Activated T-helper 17 cell treated with anti-CD3 and anti-CD28 coated beads, Interleukin-2, amount 50 U/mL, for 72 hours (primary cell): ENCODE measurements around the gene GSK3A. TPM values are rescaled to one million over a fixed set of nuclear protein-coding genes. Genes with fewer than 3 reads are reported as not detected.
A peak's percentile ranks its signal among the peaks of the same experiment; 100 is the strongest.

Source experiments
- ATAC-seq: fragments of 150-1000 bp; cut with Tn5 transposase; replicated peaks from 2 replicates; pipeline ENCODE4 v1.10.0; 2021; ENCODE audit warnings: mild to moderate bottlenecking, moderate library complexity
- H3K27ac Mint-ChIP-seq: one replicate; pipeline ENCODE4 v1.8.0; 2022; ENCODE audit warnings: mixed read lengths
- H3K27me3 Mint-ChIP-seq: one replicate; pipeline ENCODE4 v1.8.0; 2022; ENCODE audit warnings: mixed read lengths
- H3K36me3 Mint-ChIP-seq: one replicate; pipeline ENCODE4 v1.8.0; 2022; ENCODE audit warnings: low read depth, mild to moderate bottlenecking, mixed read lengths
- H3K4me1 Mint-ChIP-seq: one replicate; pipeline ENCODE4 v1.8.0; 2022; ENCODE audit warnings: mixed read lengths
- H3K4me3 Mint-ChIP-seq: one replicate; pipeline ENCODE4 v1.8.0; 2022; ENCODE audit warnings: mild to moderate bottlenecking, mixed read lengths
- H3K9me3 Mint-ChIP-seq: one replicate; pipeline ENCODE4 v1.8.0; 2022; ENCODE audit warnings: mixed read lengths
- total RNA-seq, 2 donors: library from RNA; stranded (reverse); gene quantifications; one replicate each; pipeline ENCODE4 v1.2.3, GENCODE V29; 2022

The GSK3A gene
- 10 to 100 TPM; 30.3 to 47.2 TPM for total RNA-seq

DNA sequence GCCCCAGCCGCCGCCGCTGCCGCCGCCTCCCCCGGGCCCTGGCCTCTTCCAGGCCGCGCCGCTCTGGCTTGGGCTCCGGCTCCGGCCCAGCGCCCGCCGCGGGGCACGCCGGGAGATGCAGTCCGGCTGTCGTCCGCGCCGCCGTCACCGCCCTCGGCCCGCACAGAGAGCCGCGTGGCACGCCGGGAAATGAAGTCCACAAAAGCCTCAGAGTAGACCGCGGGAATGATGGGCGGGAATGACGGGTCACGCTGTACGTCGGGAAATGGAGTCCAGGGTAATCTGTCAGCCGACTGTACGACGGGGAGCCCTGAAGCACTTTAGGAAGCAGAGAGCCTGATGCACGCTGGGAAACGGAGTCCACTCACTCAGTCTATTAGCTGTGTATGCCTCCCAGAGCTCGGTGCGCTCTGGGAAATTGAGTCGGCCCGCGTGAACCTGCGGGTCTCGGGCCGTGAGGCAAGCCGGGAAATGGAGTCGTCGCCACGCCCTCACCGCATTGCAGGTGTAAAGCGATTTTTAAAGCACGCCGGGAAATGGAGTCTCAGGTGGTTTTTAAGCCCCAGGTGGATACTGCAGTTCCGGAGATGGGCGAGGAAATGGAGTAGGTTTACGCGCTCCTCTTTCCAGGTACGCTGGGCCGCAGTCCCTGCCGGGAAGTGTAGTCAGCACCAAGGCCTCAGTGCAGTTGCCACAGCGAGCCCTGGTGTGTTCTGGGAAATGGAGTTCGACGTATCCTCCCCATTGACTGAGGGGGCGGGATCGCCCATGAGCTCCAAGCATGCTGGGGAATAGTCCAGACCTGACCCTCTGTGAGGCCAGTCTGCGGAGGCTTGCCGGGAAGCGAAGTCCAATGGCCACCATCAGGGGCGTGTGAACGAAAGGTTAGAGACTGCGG, at the start of gene GSK3A:
TSS of gene GSK3A (minus strand) at position 91 of the 898 bp plus-strand sequence. CDS start 137 bp downstream, outside the sequence.
- H3K4me1 Mint-ChIP-seq: peaks cover 23% of the 10 kb centered on the region
- H3K27ac Mint-ChIP-seq: peak within 1 kb of the TSS; percentile 93
- peaks cover 39% of the 10 kb centered on the region for H3K36me3 Mint-ChIP-seq
- no peaks in the 10 kb centered on the region for H3K9me3 Mint-ChIP-seq
- H3K27me3 Mint-ChIP-seq: no peaks in the 10 kb centered on the region
- H3K4me3 Mint-ChIP-seq: peak within 1 kb of the TSS; percentile 92
- peak; percentile 80 for ATAC-seq

DNA sequence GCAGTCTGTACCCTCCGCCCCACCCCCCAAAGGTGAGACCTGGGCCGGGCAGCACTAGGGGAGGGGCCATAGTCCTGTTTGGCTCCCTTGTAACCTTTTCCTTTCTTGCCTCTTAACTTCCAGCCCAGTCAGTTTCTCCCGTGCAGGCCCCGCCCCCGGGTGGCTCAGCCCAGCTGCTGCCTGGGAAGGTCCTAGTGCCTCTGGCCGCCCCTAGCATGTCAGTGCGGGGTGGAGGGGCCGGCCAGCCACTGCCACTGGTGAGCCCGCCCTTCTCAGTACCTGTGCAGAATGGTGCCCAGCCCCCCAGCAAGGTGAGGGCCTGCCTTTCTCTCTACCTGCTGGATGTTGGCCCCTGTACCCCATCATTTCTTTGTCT, 49.0 kb upstream of the GSK3A start:
- peaks cover 7% of the 10 kb centered on the region for H3K4me1 Mint-ChIP-seq
- no peaks in the 10 kb centered on the region for H3K9me3 Mint-ChIP-seq
- H3K27me3 Mint-ChIP-seq: no peaks in the 10 kb centered on the region
- H3K36me3 Mint-ChIP-seq: peaks cover 83% of the 10 kb centered on the region
- H3K4me3 Mint-ChIP-seq: no peak overlapping the region
- ATAC-seq: no peak
- H3K27ac Mint-ChIP-seq: no peak overlapping the region

DNA sequence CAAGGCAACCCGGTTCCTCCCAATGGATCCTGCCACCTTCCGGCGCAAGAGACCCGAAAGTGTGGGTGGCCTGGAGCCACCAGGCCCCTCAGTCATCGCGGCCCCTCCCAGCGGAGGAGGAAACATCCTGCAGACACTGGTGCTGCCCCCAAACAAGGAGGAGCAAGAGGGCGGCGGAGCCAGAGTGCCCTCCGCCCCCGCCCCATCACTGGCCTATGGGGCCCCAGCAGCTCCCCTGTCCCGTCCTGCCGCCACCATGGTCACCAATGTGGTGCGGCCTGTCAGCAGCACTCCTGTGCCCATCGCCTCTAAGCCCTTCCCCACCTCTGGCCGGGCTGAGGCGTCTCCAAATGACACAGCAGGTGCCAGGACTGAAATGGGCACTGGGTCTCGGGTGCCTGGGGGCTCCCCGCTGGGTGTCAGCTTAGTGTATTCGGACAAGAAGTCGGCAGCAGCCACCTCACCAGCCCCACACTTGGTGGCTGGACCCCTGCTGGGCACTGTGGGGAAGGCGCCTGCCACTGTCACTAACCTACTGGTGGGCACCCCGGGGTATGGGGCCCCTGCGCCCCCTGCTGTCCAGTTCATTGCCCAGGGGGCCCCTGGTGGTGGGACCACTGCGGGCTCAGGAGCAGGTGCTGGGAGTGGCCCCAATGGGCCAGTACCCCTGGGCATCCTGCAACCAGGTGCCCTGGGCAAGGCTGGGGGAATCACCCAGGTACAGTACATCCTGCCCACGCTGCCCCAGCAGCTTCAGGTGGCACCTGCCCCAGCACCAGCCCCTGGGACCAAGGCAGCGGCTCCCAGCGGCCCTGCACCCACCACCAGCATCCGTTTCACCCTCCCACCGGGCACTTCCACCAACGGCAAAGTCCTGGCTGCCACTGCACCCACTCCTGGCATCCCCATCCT, 48.4 kb upstream of the GSK3A start:
- peak; percentile 38 for ATAC-seq
- H3K36me3 Mint-ChIP-seq: peaks cover 83% of the 10 kb centered on the region
- H3K9me3 Mint-ChIP-seq: no peaks in the 10 kb centered on the region
- no peak overlapping the region for H3K4me3 Mint-ChIP-seq
- H3K27me3 Mint-ChIP-seq: no peaks in the 10 kb centered on the region
- H3K27ac Mint-ChIP-seq: no peak overlapping the region
- H3K4me1 Mint-ChIP-seq: peaks cover 11% of the 10 kb centered on the region

DNA sequence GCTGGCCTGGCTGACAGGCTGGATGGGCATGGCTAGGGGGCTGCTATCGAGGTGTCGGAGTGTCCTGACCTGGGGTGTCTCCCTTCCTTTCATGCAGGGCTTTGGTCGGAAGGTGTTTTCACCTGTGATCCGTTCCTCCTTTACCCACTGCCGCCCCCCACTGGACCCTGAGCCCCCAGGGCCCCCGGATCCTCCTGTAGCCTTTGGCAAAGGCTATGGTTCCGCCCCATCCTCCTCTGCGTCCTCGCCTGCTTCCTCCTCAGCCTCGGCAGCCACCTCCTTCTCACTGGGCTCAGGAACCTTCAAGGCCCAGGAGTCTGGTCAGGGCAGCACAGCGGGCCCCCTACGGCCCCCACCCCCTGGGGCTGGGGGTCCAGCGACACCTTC, 47.7 kb upstream of the GSK3A start:
- Mint-ChIP-seq H3K4me3 (no peak overlapping the region), H3K36me3 (peaks cover 85% of the 10 kb centered on the region), H3K4me1 (peaks cover 13% of the 10 kb centered on the region), H3K9me3 (no peaks in the 10 kb centered on the region), H3K27me3 (no peaks in the 10 kb centered on the region), H3K27ac (no peak overlapping the region)
- ATAC-seq: no peak

DNA sequence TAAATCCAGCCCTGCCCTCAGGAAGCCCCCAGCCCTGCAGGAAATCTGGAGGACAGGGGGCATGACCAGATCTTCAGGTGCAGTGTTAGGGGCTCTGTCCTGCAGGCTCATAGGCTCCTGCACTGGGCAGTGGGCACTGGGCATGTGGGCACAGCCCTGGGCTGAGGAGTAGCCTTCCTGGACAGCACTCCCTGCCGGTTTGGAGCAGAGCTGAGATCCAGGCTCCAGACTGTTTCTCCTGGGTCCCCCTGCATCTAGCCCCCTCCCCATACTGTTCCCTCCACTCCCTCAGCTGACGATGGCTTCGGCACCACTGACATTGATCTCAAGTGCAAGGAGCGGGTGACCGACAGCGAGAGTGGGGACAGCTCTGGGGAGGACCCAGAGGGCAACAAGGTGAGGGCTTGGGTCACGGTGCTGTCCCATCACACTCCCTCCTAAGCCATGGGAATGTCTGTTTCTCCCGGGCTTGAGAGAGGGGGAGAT, 47.2 kb upstream of the GSK3A start:
- Mint-ChIP-seq H3K4me3 (no peak overlapping the region), H3K27ac (no peak overlapping the region), H3K9me3 (no peaks in the 10 kb centered on the region), H3K4me1 (peaks cover 18% of the 10 kb centered on the region), H3K27me3 (no peaks in the 10 kb centered on the region), H3K36me3 (peaks cover 89% of the 10 kb centered on the region)
- ATAC-seq: no peak

DNA sequence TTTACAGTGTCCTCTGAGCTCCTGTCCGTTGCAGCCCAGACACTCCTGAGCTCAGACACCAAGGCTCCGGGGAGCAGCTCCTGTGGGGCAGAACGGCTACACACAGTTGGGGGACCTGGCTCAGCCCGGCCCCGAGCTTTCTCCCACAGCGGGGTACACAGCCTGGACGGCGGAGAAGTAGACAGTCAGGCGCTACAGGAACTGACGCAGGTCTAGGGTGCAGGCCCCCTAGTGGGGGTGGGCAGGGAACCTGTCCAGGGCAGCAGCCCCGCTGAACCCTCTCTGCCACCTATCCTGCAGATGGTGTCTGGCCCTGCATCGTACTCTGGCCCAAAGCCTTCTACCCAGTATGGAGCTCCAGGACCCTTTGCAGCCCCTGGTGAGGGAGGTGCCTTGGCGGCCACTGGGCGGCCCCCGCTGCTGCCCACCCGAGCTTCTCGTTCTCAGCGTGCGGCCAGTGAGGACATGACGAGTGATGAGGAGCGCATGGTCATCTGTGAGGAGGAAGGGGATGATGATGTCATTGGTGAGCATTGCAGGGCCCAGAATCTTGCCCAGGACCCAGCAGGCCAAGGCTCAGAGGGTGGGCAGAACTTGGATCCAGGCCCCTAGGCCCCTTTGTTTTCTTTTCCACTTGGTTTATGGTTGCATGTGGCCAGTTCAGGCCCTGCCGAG, 46.6 kb upstream of the GSK3A start:
- Mint-ChIP-seq H3K27ac (no peak overlapping the region), H3K4me1 (peaks cover 19% of the 10 kb centered on the region), H3K4me3 (no peak overlapping the region), H3K27me3 (no peaks in the 10 kb centered on the region), H3K36me3 (peaks cover 84% of the 10 kb centered on the region), H3K9me3 (no peaks in the 10 kb centered on the region)
- ATAC-seq: no peak

DNA sequence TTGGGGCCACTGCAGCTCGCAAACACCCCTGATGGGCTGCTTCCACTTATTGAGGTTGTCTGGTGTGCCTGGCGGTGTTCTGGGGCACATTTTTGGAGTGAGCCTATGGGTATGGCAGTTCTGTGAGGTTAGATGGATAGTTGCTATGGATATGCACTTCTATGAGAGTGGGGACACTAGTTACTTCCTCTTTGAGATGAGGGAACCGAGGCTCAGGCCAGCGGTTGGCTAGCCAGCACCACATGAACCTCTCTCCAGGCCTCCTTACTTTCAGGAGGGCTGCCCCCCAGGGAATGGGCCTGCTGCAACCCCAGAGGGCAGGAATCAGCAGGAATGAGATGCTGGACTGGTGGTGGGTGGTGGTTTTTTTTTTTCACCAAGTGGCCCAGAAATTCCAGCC, 46.0 kb upstream of the GSK3A start:
- ATAC-seq: no peak
- Mint-ChIP-seq H3K4me3 (no peak overlapping the region), H3K4me1 (peaks cover 19% of the 10 kb centered on the region), H3K36me3 (peaks cover 78% of the 10 kb centered on the region), H3K27ac (no peak overlapping the region), H3K9me3 (no peaks in the 10 kb centered on the region), H3K27me3 (no peaks in the 10 kb centered on the region)

DNA sequence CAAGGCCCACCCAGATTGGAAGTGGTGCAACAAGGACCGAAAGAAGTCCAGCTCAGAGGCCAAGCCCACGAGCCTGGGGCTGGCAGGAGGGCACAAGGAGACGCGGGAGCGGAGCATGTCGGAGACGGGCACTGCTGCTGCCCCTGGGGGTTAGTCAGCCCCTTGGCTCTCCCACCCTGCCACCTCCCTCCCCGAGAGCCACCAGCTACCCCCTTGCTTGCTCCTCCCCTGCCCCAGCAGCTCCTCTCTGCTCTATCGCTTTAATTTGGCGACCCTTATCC, 45.4 kb upstream of the GSK3A start:
- H3K27me3 Mint-ChIP-seq: no peaks in the 10 kb centered on the region
- H3K36me3 Mint-ChIP-seq: peaks cover 74% of the 10 kb centered on the region
- H3K4me3 Mint-ChIP-seq: no peak overlapping the region
- no peak for ATAC-seq
- no peak overlapping the region for H3K27ac Mint-ChIP-seq
- no peaks in the 10 kb centered on the region for H3K9me3 Mint-ChIP-seq
- peaks cover 19% of the 10 kb centered on the region for H3K4me1 Mint-ChIP-seq

DNA sequence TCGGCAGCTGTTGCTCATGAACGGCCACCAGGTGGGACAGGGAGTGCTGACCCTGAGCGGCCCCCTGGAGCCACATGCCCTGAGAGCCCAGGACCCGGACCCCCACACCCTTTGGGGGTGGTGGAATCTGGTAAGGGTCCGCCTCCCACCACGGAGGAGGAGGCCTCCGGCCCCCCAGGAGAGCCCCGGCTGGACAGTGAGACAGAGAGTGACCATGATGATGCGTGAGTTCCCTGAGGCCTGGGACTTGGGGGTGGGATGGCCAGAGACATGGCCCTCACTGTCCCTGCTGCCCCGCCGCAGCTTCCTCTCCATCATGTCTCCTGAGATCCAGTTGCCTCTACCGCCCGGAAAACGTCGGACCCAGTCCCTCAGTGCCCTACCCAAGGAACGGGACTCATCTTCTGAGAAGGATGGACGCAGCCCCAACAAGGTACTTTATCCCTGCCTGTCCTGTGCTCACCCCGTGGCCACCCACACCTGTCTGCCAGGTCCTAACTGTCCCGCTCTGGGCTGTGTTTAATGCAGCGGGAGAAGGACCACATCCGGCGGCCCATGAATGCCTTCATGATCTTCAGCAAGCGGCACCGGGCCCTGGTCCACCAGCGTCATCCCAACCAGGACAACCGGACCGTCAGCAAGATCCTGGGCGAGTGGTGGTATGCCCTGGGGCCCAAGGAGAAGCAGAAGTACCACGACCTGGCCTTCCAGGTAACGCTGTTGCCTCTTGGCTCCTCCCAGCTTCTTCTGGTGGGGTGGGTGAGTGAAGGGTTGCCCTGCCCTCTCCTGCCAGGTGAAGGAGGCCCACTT, 44.8 kb upstream of the GSK3A start:
- Mint-ChIP-seq H3K27me3 (no peaks in the 10 kb centered on the region), H3K4me1 (peaks cover 23% of the 10 kb centered on the region), H3K36me3 (peaks cover 69% of the 10 kb centered on the region), H3K9me3 (no peaks in the 10 kb centered on the region), H3K4me3 (no peak overlapping the region), H3K27ac (no peak overlapping the region)
- ATAC-seq: no peak

DNA sequence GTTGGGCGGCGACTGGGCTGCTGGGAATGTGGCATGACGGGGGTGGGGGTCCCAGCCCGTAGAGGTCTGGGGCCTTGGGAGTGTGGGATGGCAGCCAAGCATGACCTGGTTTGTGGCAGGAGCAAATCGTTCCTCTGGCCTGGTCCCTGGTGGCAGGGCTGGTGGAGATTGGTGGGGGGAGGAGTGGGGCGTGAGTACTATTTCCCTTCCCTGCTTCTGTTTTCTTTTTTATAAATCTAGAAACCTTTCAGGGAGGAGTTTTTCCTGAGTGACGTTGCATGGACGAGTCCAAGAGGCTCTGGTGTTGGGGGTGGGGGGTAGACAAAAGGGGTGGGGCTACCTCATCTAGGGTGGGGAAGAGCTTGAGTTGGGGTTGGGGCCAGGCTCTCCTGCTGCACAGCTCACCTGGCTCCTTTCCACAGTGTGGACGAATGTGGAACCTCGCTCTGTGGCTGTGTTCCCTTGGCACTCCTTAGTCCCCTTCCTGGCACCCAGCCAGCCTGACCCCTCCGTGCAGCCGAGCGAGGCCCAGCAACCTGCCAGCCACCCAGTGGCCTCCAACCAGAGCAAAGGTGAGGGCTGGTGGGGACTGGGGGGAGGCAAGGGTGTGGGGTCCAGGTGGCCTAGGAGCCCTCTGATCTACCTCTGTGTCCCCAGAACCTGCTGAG, 44.1 kb upstream of the GSK3A start:
- Mint-ChIP-seq H3K36me3 (peaks cover 61% of the 10 kb centered on the region), H3K27me3 (no peaks in the 10 kb centered on the region), H3K9me3 (no peaks in the 10 kb centered on the region), H3K27ac (peak overlapping the region; percentile 70), H3K4me1 (peaks cover 23% of the 10 kb centered on the region), H3K4me3 (peak overlapping the region; percentile 96)
- ATAC-seq: no peak

DNA sequence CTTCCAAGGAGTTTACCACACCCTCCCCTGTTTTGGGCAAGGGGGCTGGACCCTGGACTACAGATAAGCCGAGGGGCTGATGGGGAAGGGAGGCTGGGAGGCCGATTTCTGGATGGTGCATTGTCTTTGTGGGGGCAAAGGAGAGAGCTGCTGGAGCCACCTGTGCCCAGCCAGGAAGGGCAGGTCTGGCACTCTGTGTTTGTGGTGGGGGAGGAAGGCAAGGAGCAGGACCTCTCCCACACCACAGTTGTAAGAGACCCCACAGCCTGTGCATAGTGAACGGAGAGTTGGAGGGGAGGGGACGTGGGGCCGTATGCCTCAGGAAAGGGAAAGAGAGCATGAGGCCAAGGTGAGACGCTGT, 43.6 kb upstream of the GSK3A start:
- peak overlapping the region; percentile 70 for H3K27ac Mint-ChIP-seq
- H3K9me3 Mint-ChIP-seq: no peaks in the 10 kb centered on the region
- ATAC-seq: no peak
- H3K4me3 Mint-ChIP-seq: peak overlapping the region; percentile 96
- H3K27me3 Mint-ChIP-seq: no peaks in the 10 kb centered on the region
- peaks cover 56% of the 10 kb centered on the region for H3K36me3 Mint-ChIP-seq
- peaks cover 22% of the 10 kb centered on the region for H3K4me1 Mint-ChIP-seq

DNA sequence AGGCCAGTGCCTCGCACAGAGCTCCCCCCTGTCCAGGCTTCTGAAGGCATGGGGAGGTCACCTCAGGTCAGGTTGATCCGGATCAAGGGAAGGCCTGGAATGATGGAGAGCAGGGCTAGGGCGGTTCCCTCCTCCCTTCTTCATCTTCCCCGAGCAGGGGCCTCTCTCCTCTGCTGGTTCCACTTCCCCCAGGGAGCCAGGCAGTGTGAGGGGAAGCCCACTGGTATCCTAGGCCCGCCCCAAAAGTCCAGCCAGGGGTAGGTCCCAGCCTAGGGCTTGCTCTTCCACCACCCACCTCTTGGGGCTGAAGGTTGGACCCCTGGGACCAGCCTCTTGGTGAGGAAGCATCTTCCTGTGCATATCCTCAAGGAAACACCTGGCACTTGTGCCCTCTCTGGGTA, 43.1 kb upstream of the GSK3A start:
- peak overlapping the region; percentile 96 for H3K4me3 Mint-ChIP-seq

DNA sequence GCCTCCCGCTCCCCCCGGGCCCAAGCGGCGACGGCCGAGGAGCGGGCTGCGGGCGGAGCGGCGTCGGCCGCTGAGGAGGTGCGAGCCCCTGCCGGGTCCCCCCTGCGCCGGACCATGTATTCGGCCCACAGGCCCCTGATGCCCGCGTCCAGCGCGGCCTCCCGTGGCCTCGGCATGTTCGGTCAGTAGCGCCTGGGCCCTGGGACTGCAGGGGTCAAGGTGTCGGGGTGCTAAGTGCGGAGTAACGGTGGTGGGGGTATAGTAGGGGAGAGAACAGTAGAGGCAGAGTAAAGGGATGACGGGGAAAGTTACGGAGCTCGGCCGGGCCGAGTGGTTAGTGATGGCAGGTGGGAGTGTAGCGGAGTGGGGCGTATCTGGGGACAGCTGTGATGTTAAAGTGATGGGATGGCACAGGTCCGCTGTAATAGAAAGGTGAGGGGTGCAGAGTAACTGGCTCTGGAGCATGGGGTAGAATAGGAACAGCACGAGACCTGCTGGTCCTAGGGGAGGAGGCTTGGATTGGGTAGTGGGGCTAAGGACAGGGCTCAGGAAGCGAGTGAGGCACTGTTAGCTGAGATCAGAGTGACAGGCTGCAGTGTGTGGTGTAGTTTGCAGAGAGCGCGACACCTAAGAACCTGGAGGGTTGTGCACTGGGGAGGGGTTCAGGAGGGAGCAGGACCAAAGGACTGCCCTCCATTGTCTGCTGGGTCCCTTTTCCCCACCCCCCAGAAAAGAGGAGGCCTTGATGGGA, 42.4 kb upstream of the GSK3A start:
- no peak for ATAC-seq
- peaks cover 47% of the 10 kb centered on the region for H3K36me3 Mint-ChIP-seq
- no peaks in the 10 kb centered on the region for H3K9me3 Mint-ChIP-seq

More for the DNA sequence above, 43.1 kb upstream of the GSK3A start:
- peak overlapping the region; percentile 70 for H3K27ac Mint-ChIP-seq
- no peaks in the 10 kb centered on the region for H3K9me3 Mint-ChIP-seq
- H3K27me3 Mint-ChIP-seq: no peaks in the 10 kb centered on the region
- ATAC-seq: no peak
- peaks cover 22% of the 10 kb centered on the region for H3K4me1 Mint-ChIP-seq
- peaks cover 54% of the 10 kb centered on the region for H3K36me3 Mint-ChIP-seq

More for the DNA sequence above, 42.4 kb upstream of the GSK3A start:
- peak overlapping the region; percentile 96 for H3K4me3 Mint-ChIP-seq
- peak overlapping the region; percentile 92 for H3K27ac Mint-ChIP-seq
- no peaks in the 10 kb centered on the region for H3K27me3 Mint-ChIP-seq
- H3K4me1 Mint-ChIP-seq: peaks cover 22% of the 10 kb centered on the region
